ENCODE data around the gene PRR29. TPM values are rescaled to one million over a fixed set of nuclear protein-coding genes. Genes with fewer than 3 reads are reported as not detected.

The PRR29 gene
- total RNA-seq, 1 experiment from 2014 or later, result 0.10 TPM

- DNase-seq (ENCODE audit: low spot score), result no peak
These were observed 43.8 kb downstream of the PRR29 start for GRCh38 chr17:64041912-64042311.

- no peak for DNase-seq (ENCODE audit: low spot score)
These were observed 44.7 kb downstream of the PRR29 start for GRCh38 chr17:64042700-64043485.

- DNase-seq (ENCODE audit: low spot score), result no peak
These were observed 47.0 kb downstream of the PRR29 start for GRCh38 chr17:64045176-64045575.

GRCh38 chr17:64048805-64049204 lies 50.7 kb downstream of the PRR29 start:
- no peak for DNase-seq (ENCODE audit: low spot score)

- no peak for DNase-seq (ENCODE audit: low spot score)
These were observed 53.0 kb downstream of the PRR29 start for GRCh38 chr17:64051153-64051552.

DNA sequence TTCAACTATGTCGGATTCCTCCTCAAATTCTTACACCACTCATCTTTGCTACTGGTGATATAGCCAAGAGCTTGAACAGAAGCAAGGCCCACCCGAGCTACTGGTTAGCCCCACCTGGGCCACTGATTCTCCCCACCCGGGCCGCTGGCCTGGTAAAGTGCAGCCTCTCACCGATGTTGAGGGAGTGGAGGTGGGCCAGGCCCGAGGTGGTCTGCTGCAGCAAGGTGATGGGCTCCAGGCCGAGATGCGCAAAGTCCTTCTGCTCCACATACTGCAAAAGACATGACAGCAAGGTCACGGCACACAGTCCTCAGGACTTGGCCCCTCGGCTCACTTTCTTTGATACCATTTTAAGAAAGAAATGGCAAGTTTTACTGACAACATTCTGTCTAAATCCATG lies 55.0 kb downstream of the PRR29 start:
- no peak for DNase-seq (ENCODE audit: low spot score)

Other genes starting within 250 kb of the PRR29 start
- gene CCDC47, start 224.8 kb upstream of the PRR29 start, total RNA-seq (2014; rRNA removed; shearing (Covaris generic)), result 54.3 and 56.8 TPM in 2 replicates
- gene DDX42, start 224.2 kb upstream of the PRR29 start, total RNA-seq (2014; rRNA removed; shearing (Covaris generic)), result 42.3 and 45.3 TPM in 2 replicates
- gene PSMC5, start 170.9 kb upstream of the PRR29 start, total RNA-seq (2014; rRNA removed; shearing (Covaris generic)), result 56.3 and 65.3 TPM in 2 replicates
- gene FTSJ3, start 170.7 kb upstream of the PRR29 start, total RNA-seq (2014; rRNA removed; shearing (Covaris generic)), result 35.7 and 41.7 TPM in 2 replicates
- 205 and 206 TPM in 2 replicates for gene SMARCD2, start 155.7 kb upstream of the PRR29 start, total RNA-seq (2014; rRNA removed; shearing (Covaris generic))
- gene CSH2, start 124.7 kb upstream of the PRR29 start, total RNA-seq (2014; rRNA removed; shearing (Covaris generic)), result not detected in 2 replicates
- not detected in 2 replicates for gene GH2, start 116.4 kb upstream of the PRR29 start, total RNA-seq (2014; rRNA removed; shearing (Covaris generic))
- not detected in 2 replicates for gene CSH1, start 101.8 kb upstream of the PRR29 start, total RNA-seq (2014; rRNA removed; shearing (Covaris generic))
- not detected in 2 replicates for gene CSHL1, start 87.1 kb upstream of the PRR29 start, total RNA-seq (2014; rRNA removed; shearing (Covaris generic))
- gene GH1, start 79.5 kb upstream of the PRR29 start, total RNA-seq (2014; rRNA removed; shearing (Covaris generic)), result not detected in 2 replicates
- not detected in 2 replicates for gene CD79B, start 66.0 kb upstream of the PRR29 start, total RNA-seq (2014; rRNA removed; shearing (Covaris generic))
- gene SCN4A, start 25.4 kb upstream of the PRR29 start, total RNA-seq (2014; rRNA removed; shearing (Covaris generic)), result not detected in 2 replicates
- gene ICAM2, start 22.3 kb downstream of the PRR29 start, total RNA-seq (2014; rRNA removed; shearing (Covaris generic)), result 0.21 and 0.64 TPM in 2 replicates
- gene ERN1, start 131.8 kb downstream of the PRR29 start, total RNA-seq (2014; rRNA removed; shearing (Covaris generic)), result 6.9 and 7.3 TPM in 2 replicates